ENCODE results near the gene STMN1. TPM values are rescaled to one million over a fixed set of nuclear protein-coding genes. Genes with fewer than 3 reads are reported as not detected.

The STMN1 gene
- total RNA-seq, 2 experiments from 2014 or later = 25.2 to 25.6 TPM

DNA sequence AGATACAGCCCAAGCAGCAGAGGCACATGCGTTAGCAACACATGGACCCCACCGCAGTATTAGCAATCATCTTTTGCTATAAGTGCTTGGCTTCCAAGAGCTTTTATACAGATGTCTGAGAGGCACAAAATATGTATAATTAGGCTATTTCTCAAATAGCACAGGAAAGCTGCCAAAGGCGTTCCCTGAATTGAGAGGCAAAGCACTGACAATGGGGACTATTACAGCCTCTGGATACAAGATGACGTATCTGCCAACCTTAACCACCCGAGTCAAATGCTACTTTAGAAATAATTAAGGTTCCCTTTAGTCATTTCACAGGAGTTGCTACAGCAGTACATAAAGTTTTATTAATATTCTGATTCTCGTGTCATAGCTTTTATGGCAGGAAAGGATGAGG is 6.4 kb downstream of the STMN1 start:
- Mint-ChIP-seq H3K27me3 (no peaks in the 10 kb centered on the region), H3K4me3 (no peak overlapping the region), H3K36me3 (ENCODE audit: low read depth) (peaks cover 47% of the 10 kb centered on the region), H3K9me3 (no peaks in the 10 kb centered on the region), H3K27ac (no peak overlapping the region), H3K4me1 (ENCODE audit: low read depth) (peaks cover 21% of the 10 kb centered on the region)
- DNase-seq (no peak), ATAC-seq (ENCODE audit: poor library complexity) (no peak)
- ChIA-PET POLR2A (interaction anchor here (6.0 kb wide), 1 partner anchor 100 kb away, joined by 124 read pairs; the partner anchor contains the start of gene PAFAH2), CTCF (interaction anchor here (1.0 to 1.2 kb wide), 2 partner anchors 78 to 98 kb away, joined by 4 read pairs; partner anchors contain the start of gene PAFAH2)
- Histone ChIP-seq H3K4me1 (ENCODE audit: insufficient read depth, low read length) (peaks cover 18% of the 10 kb centered on the region), H3K27me3 (ENCODE audit: control insufficient read depth in 1 of 2, insufficient read depth in 2 of 2, low read length in 2 of 2) (no peaks in the 10 kb centered on the region), H3K9me3 (ENCODE audit: control insufficient read depth in 1 of 2, insufficient read depth in 1 of 2, low read length in 2 of 2) (no peaks in the 10 kb centered on the region), H3K36me3 (ENCODE audit: insufficient read depth, low read length) (peaks cover 13% of the 10 kb centered on the region), H3K27ac (ENCODE audit: low read depth in 1 of 2, low read length in 2 of 2) (no peak overlapping the region), H3K4me3 (ENCODE audit: low read length) (no peak overlapping the region)
- intact Hi-C loops (cut with DNase I, micrococcal nuclease) = no loop called here
- TF ChIP-seq CTCF (IDR thresholded peaks at IDR 0.05) = no peak

- Mint-ChIP-seq H3K4me1 (ENCODE audit: low read depth) (peaks cover 13% of the 10 kb centered on the region), H3K36me3 (ENCODE audit: low read depth) (peaks cover 40% of the 10 kb centered on the region), H3K27ac (no peak overlapping the region), H3K27me3 (no peaks in the 10 kb centered on the region), H3K4me3 (no peak overlapping the region), H3K9me3 (no peaks in the 10 kb centered on the region)
- POLR2A ChIA-PET = interaction anchor here (1.0 to 6.0 kb wide), 2 partner anchors 8 to 101 kb away, joined by 3 to 124 read pairs; partner anchors contain the start of genes PAFAH2 and STMN1
- Histone ChIP-seq H3K27me3 (ENCODE audit: control insufficient read depth in 1 of 2, insufficient read depth in 2 of 2, low read length in 2 of 2) (no peaks in the 10 kb centered on the region), H3K9me3 (ENCODE audit: control insufficient read depth in 1 of 2, insufficient read depth in 1 of 2, low read length in 2 of 2) (no peaks in the 10 kb centered on the region), H3K4me3 (ENCODE audit: low read length) (no peak overlapping the region), H3K27ac (ENCODE audit: low read depth in 1 of 2, low read length in 2 of 2) (no peak overlapping the region), H3K4me1 (ENCODE audit: insufficient read depth, low read length) (peaks cover 10% of the 10 kb centered on the region), H3K36me3 (ENCODE audit: insufficient read depth, low read length) (peaks cover 13% of the 10 kb centered on the region)
- intact Hi-C loops (cut with DNase I, micrococcal nuclease) = no loop called here
- ATAC-seq (ENCODE audit: poor library complexity) (no peak), DNase-seq (no peak)
- CTCF ChIA-PET = interaction anchor here (1.2 to 4.6 kb wide), 2 partner anchors 99 to 100 kb away, joined by 4 to 184 read pairs; partner anchors contain the start of gene PAFAH2
- no peak for TF ChIP-seq CTCF (IDR thresholded peaks at IDR 0.05)
These were observed 7.8 kb downstream of the STMN1 start for GRCh38 chr1:25898223-25899015.

DNA sequence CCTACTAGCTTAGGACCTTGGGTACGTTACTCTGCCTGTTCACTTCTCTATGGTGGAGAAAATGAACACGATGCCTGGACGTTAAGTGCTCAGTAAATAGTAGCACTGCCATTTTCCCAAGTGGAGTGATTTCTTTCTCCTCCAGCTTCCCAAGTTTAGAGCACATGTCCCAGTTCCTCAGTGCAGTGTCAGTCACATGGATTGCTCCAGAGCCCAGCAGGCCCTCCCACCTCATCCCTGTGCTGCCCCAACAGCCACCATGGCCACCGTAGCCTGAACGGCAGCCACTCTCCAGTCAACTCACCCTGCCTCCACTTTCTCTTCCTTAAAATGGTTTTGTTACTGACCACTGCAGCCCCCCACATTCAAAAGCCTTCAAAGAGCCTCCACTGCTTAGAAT is 8.5 kb downstream of the STMN1 start:
- POLR2A ChIA-PET = interaction anchor here (1.0 to 6.0 kb wide), 2 partner anchors 9 to 102 kb away, joined by 3 to 124 read pairs; partner anchors contain the start of genes PAFAH2 and STMN1

More for the DNA sequence above, 8.5 kb downstream of the STMN1 start:
- Mint-ChIP-seq H3K27me3 (no peaks in the 10 kb centered on the region), H3K36me3 (ENCODE audit: low read depth) (peaks cover 40% of the 10 kb centered on the region), H3K9me3 (no peaks in the 10 kb centered on the region), H3K27ac (no peak overlapping the region), H3K4me1 (ENCODE audit: low read depth) (peaks cover 13% of the 10 kb centered on the region), H3K4me3 (no peak overlapping the region)
- peaks cover 13% of the 10 kb centered on the region for H3K36me3 ChIP-seq (ENCODE audit: insufficient read depth, low read length)
- H3K9me3 ChIP-seq (ENCODE audit: control insufficient read depth in 1 of 2, insufficient read depth in 1 of 2, low read length in 2 of 2) = no peaks in the 10 kb centered on the region
- peaks cover 10% of the 10 kb centered on the region for H3K4me1 ChIP-seq (ENCODE audit: insufficient read depth, low read length)
- no peaks in the 10 kb centered on the region for H3K27me3 ChIP-seq (ENCODE audit: control insufficient read depth in 1 of 2, insufficient read depth in 2 of 2, low read length in 2 of 2)
- CTCF ChIA-PET = interaction anchor here (4.6 kb wide), 1 partner anchor 101 kb away, joined by 184 read pairs; the partner anchor contains the start of gene PAFAH2
- no peak overlapping the region for H3K27ac ChIP-seq (ENCODE audit: low read depth in 1 of 2, low read length in 2 of 2)
- intact Hi-C loops (cut with DNase I, micrococcal nuclease) = no loop called here
- H3K4me3 ChIP-seq (ENCODE audit: low read length) = no peak overlapping the region
- ATAC-seq (ENCODE audit: poor library complexity) = no peak
- no peak for TF ChIP-seq CTCF (IDR thresholded peaks at IDR 0.05)
- no peak for DNase-seq

Measured in CD4-positive, alpha-beta T cell (primary cell).